ENCODE results near the gene ASTN1. TPM values are rescaled to one million over a fixed set of nuclear protein-coding genes. Genes with fewer than 3 reads are reported as not detected.

The ASTN1 gene
- total RNA-seq, 4 donors from 2014 or later, result 0.93 to 2.9 (median 2.3) TPM

- Histone ChIP-seq H3K4me3 (no peak overlapping the region), H3K27ac (no peak overlapping the region), H3K36me3 (no peaks in the 10 kb centered on the region), H3K4me1 (peaks cover 0 to 9% (median 0%) of the 10 kb centered on the region in 3 donors), H3K27me3 (no peaks in the 10 kb centered on the region), H3K9me3 (no peaks in the 10 kb centered on the region)
- 67 to 72% methylated on average over 6 to 8 of the region's 8 CpGs for WGBS, 2 donors (ENCODE audit: low coverage in 1 of 2)
- TF ChIP-seq POLR2A (IDR thresholded peaks at IDR 0.05) (no peak), POLR2AphosphoS5 (IDR thresholded peaks at IDR 0.05) (no peak), CTCF (IDR thresholded peaks at IDR 0.05) (no peak), EP300 (IDR thresholded peaks at IDR 0.05) (no peak)
- peak; percentile 53 for ATAC-seq
These were observed 156.9 kb downstream of the ASTN1 start for GRCh38 chr1:177007437-177008161.

GRCh38 chr1:177002891-177003290, 161.6 kb downstream of the ASTN1 start:
- TF ChIP-seq CTCF (IDR thresholded peaks at IDR 0.05), result no peak
- TF ChIP-seq POLR2A (IDR thresholded peaks at IDR 0.05), result no peak
- TF ChIP-seq POLR2AphosphoS5 (IDR thresholded peaks at IDR 0.05), result no peak
- no peak for TF ChIP-seq EP300 (IDR thresholded peaks at IDR 0.05)
- no peak overlapping the region for H3K27ac ChIP-seq
- H3K9me3 ChIP-seq, result no peaks in the 10 kb centered on the region
- H3K27me3 ChIP-seq, result no peaks in the 10 kb centered on the region
- ATAC-seq, result no peak
- H3K4me1 ChIP-seq, result no peaks in the 10 kb centered on the region
- no peaks in the 10 kb centered on the region for H3K36me3 ChIP-seq
- no peak overlapping the region for H3K4me3 ChIP-seq
- WGBS, 2 donors (ENCODE audit: low coverage in 1 of 2), result 71 to 83% methylated on average over 3 to 5 of the region's 5 CpGs

GRCh38 chr1:177001556-177001955, 163.0 kb downstream of the ASTN1 start:
- Histone ChIP-seq H3K27me3 (no peaks in the 10 kb centered on the region), H3K4me1 (no peaks in the 10 kb centered on the region), H3K4me3 (no peak overlapping the region), H3K9me3 (no peaks in the 10 kb centered on the region), H3K27ac (no peak overlapping the region), H3K36me3 (no peaks in the 10 kb centered on the region)
- TF ChIP-seq EP300 (IDR thresholded peaks at IDR 0.05) (no peak), POLR2AphosphoS5 (IDR thresholded peaks at IDR 0.05) (no peak), POLR2A (IDR thresholded peaks at IDR 0.05) (no peak), CTCF (IDR thresholded peaks at IDR 0.05) (no peak)
- 93 to 100% methylated on average over 1 to 2 of the region's 2 CpGs for WGBS, 2 donors (ENCODE audit: low coverage in 1 of 2)
- no peak for ATAC-seq

GRCh38 chr1:176998183-176998795, 166.2 kb downstream of the ASTN1 start:
- H3K27ac ChIP-seq, result no peak overlapping the region
- H3K4me3 ChIP-seq, result no peak overlapping the region
- ATAC-seq, result no peak
- TF ChIP-seq CTCF (IDR thresholded peaks at IDR 0.05) (no peak), EP300 (IDR thresholded peaks at IDR 0.05) (no peak), POLR2A (IDR thresholded peaks at IDR 0.05) (no peak)
- H3K36me3 ChIP-seq, result no peaks in the 10 kb centered on the region
- H3K9me3 ChIP-seq, result no peaks in the 10 kb centered on the region
- 87 to 100% methylated on average over 1 to 5 of the region's 5 CpGs for WGBS, 2 donors (ENCODE audit: low coverage in 1 of 2)
- H3K4me1 ChIP-seq, result no peaks in the 10 kb centered on the region
- no peaks in the 10 kb centered on the region for H3K27me3 ChIP-seq

Data from gastroesophageal sphincter (tissue), 4 donors.